GM12872 (cell line): ENCODE measurements around the gene SPATA13.

Source experiments
- TF ChIP-seq, protein P1 (sequence below): IDR thresholded peaks from 3 replicates; pipeline ENCODE4 v1.5.1; 2011; ENCODE audit warnings: low read depth, mild to moderate bottlenecking, low read length, moderate library complexity; ENCODE audit not compliant: insufficient read depth

The SPATA13 gene

DNA sequence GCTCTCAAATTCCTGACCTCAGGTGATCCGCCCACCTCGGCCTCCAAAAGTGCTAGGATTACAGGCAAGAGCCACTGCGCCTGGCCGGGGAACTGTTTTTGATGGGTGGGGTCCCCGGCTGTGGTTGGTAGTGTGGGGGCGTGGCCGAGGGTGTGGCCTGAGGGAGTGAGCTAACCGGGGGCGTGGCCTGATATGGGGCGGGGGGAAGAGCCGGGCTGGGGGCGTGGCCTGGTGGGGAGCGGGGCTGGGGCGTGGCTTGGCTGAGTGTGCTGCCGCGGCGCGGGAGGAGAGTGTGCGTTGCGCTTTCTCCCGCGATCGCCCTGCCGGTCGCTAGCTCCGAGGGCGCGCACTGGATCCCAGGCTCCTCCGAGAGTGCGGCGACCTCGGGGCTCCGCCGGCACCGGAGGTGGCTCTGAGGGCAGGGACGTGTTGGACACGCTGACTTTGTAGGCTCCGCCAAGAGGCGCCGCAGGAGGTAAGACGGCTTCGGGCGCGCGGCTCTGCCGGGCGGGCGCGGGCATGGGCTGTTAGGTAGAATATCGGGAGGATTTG is at the start of gene SPATA13:
Gene SPATA13, plus strand, starts transcription at position 263 of the 552 bp plus-strand sequence. CDS start 62,210 bp downstream, outside the sequence.
- TF ChIP-seq, protein P1, sequence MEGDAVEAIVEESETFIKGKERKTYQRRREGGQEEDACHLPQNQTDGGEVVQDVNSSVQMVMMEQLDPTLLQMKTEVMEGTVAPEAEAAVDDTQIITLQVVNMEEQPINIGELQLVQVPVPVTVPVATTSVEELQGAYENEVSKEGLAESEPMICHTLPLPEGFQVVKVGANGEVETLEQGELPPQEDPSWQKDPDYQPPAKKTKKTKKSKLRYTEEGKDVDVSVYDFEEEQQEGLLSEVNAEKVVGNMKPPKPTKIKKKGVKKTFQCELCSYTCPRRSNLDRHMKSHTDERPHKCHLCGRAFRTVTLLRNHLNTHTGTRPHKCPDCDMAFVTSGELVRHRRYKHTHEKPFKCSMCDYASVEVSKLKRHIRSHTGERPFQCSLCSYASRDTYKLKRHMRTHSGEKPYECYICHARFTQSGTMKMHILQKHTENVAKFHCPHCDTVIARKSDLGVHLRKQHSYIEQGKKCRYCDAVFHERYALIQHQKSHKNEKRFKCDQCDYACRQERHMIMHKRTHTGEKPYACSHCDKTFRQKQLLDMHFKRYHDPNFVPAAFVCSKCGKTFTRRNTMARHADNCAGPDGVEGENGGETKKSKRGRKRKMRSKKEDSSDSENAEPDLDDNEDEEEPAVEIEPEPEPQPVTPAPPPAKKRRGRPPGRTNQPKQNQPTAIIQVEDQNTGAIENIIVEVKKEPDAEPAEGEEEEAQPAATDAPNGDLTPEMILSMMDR = no peak

DNA sequence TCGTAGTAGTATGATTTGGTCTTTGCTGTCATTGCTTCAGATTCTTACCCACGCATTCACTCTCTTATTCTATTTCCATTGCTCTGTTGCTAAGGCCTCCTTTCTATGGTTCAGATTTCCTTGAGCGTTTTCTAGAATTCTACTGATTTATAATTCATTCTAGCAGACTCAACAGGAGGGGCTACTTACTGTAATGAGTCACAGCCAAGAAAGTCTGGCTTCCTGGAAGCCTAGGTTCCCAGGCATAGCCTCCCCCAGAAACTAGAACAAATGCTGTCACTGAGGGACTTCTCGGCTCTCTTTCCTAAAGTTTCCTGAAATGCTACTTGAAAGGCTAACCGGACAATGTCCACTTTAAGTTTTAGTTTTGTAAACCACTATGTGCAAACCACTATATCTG is 47.7 kb upstream of the SPATA13 start:
- TF ChIP-seq, protein P1 = no peak

DNA sequence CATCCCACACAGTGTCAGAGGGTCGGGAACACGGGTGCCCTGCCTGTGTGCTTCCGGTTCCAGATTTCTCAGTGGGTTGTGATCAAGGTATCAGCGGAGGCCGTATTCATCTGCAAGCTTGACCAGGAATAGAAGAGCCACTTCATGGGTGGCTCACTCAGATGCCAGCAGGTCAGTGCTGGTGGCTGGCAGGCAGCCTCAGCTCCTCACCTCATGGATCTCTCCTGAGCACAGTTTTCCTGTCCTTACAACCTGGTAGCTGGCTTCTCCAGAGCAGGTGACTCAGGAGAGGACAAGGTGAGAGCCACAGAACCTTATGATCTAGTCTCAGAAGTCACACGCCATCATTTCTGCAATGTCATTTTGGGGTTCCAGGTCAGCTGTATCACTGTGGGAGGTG is 44.8 kb upstream of the SPATA13 start:
- TF ChIP-seq, protein P1 = no peak

GRCh38 chr13:24116131-24116530 is 44.4 kb upstream of the SPATA13 start:
- TF ChIP-seq, protein P1 = no peak

DNA sequence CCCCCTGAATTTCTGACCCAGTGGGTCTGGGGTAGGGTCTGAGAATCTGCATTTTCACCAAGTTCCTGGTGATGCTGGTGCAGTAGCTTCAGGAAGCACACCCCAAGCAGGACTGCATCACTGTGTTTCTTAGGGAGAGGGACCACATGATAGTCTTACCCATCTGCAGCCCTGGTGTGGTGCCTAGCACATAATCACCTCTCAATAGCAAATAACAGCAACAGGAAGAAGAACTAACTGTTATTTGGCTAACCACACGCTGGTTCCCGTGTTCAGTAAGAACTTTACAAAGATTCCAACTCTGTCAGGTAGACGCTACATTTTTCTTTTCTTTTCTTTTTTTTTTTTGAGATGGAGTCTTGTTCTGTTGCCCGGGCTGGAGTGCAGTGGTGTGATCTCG is 41.9 kb upstream of the SPATA13 start:
- TF ChIP-seq, protein P1 = no peak

- TF ChIP-seq, protein P1 = no peak
Measured at GRCh38 chr13:24119626-24120508, 40.7 kb upstream of the SPATA13 start.

GRCh38 chr13:24122569-24122968 is 38.0 kb upstream of the SPATA13 start:
- TF ChIP-seq, protein P1 = no peak
